GM13976 (cell line): ENCODE results near the gene CPN2.

Source experiments
- DNase-seq: peaks from one replicate; pipeline ENCODE4 v3.0.0; 2012; ENCODE audit warnings: low spot score
- in situ Hi-C: fragments of 300-500 bp; cut with MboI; formaldehyde crosslinking; loops from one replicate; pipeline ENCODE4 v1.12.0; 2022; ENCODE audit warnings: low sequenced_read_pairs, mixed read lengths, inconsistent platforms; ENCODE audit not compliant: unreplicated experiment
- TF ChIP-seq, protein P1 (sequence below): IDR thresholded peaks from 2 replicates; pipeline ENCODE4 v1.5.1; 2012; ENCODE audit warnings: borderline replicate concordance, mild to moderate bottlenecking; ENCODE audit not compliant: insufficient read depth; ENCODE audit errors: extremely low read depth, missing control alignments, control extremely low read depth

Gene CPN2

DNA sequence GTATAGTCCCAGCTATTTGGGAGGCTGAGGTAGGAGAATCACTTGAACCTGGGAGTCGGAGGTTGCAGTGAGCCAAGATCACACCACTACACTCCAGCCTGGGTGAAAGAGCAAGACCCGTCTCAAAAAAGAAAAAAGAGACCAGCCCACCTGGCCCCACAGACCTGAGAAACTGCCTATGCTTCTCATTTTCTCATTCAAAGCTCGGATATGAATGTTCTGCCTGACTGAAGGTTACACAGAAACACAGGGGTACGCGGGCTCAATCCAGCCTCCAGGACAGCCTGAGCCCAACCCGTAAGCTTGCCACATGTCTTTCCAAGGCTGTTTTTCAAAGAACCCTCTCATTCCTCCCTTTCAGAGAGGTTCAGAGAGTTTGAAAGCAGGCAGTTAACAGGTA lies 28.1 kb upstream of the CPN2 start:
- TF ChIP-seq, protein P1, sequence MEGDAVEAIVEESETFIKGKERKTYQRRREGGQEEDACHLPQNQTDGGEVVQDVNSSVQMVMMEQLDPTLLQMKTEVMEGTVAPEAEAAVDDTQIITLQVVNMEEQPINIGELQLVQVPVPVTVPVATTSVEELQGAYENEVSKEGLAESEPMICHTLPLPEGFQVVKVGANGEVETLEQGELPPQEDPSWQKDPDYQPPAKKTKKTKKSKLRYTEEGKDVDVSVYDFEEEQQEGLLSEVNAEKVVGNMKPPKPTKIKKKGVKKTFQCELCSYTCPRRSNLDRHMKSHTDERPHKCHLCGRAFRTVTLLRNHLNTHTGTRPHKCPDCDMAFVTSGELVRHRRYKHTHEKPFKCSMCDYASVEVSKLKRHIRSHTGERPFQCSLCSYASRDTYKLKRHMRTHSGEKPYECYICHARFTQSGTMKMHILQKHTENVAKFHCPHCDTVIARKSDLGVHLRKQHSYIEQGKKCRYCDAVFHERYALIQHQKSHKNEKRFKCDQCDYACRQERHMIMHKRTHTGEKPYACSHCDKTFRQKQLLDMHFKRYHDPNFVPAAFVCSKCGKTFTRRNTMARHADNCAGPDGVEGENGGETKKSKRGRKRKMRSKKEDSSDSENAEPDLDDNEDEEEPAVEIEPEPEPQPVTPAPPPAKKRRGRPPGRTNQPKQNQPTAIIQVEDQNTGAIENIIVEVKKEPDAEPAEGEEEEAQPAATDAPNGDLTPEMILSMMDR: no peak
- in situ Hi-C loops: no loop called here
- DNase-seq: no peak

DNA sequence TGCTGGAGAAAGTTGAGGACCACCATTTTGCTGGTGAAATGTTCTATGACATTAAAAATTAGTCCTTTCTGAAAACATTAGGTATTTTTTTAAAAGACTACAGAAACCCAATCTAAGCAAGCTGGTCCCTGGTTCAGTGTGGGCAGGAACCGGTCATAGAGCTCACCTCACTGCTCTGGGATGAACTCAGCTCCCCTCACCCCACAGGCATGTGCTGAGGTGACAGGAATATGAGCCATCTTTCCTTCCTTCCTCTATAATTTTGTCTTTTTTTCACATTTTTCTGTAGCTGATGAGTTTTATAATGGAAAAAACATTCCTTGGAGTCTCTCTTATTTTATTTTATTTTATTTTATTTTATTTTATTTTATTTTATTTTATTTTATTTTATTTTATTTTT lies 26.6 kb upstream of the CPN2 start:
- TF ChIP-seq, protein P1: no peak
- no peak for DNase-seq
- in situ Hi-C loops: no loop called here

DNA sequence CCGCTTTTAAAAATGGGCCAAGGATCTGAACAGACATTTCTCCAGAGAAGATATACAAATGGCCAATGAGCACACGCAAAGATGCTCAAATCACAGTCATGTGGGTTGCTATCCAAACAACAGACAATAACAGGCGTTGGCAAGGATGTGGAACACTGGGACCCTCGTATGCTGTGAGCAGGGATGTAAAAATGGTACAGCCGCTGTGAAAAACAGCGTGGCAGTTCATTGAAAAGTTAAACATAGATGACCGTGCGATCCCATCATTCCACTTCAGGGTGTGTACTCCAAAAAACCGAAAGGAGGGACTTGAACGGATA lies 25.1 kb upstream of the CPN2 start:
- no peak for DNase-seq
- TF ChIP-seq, protein P1: no peak
- in situ Hi-C loops: no loop called here

DNA sequence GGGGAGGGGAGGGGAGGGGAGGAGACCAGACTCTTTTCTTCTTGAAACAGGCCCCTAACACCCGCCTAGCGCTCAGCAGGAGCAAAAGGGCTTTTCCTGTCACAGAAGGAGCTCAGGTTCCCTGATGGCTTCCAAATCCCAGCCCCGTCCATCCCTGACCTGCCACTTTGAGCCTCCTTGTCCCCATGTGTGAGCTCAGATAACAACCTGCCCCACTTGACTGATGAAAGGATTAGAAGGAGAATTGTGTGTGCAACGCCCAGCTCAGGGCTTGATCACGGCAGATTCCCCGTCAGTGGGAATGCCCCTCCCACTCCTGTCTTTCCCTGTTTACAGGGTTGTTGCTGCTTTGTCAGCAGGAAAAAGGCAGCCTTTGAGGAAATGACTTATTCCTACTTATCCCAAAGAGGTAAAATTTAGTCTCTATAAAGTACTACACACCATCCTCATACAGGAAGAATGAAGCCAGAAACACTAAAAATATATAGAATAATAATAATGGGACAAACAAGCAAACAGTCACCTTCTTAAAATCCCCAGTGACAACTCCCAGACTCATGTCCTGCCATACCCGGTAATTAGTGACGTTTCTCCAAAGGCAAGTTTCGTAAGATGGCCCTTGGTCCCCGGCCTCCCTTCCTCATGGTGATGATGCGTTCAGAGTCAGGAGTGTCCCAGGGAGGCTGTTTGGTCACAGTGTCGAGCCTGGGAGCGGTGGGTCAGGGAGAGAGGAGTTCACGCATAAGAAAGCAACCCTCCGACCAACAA lies 24.5 kb upstream of the CPN2 start:
- TF ChIP-seq, protein P1: no peak
- DNase-seq: no peak
- in situ Hi-C loops: no loop called here

GRCh38 chr3:194374935-194375334 lies 23.8 kb upstream of the CPN2 start:
- no peak for DNase-seq

GRCh38 chr3:194373899-194374298 lies 22.8 kb upstream of the CPN2 start:
- in situ Hi-C loops: no loop called here
- TF ChIP-seq, protein P1: no peak
- no peak for DNase-seq

More at GRCh38 chr3:194374935-194375334, 23.8 kb upstream of the CPN2 start:
- in situ Hi-C loops: no loop called here
- TF ChIP-seq, protein P1: no peak
